ENCODE results near the gene NPC1L1. TPM values are rescaled to one million over a fixed set of nuclear protein-coding genes. Genes with fewer than 3 reads are reported as not detected.

NPC1L1 gene
- total and polyA plus RNA-seq, 2 donors from 2014 or later = 0.88 to 2.4 TPM

DNA sequence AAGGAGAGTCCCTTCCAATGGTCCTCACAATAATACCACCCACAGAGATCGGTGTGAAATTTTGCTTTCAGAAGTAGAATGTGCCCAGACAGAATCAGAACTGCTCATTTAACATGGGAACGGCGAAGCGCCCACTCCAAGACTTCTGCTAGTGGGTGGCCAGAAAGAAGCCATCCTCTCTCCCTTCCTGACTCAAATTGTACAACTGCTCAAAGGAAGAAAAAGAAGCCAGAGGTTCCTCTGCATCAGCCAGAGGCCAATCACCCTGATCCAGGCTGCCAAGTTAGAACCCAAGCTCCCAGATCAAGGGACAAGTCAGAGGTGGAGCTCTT is 73.9 kb downstream of the NPC1L1 start:
- intact Hi-C loops (cut with DNase I) = no loop called here
- TF ChIP-seq, protein P1, sequence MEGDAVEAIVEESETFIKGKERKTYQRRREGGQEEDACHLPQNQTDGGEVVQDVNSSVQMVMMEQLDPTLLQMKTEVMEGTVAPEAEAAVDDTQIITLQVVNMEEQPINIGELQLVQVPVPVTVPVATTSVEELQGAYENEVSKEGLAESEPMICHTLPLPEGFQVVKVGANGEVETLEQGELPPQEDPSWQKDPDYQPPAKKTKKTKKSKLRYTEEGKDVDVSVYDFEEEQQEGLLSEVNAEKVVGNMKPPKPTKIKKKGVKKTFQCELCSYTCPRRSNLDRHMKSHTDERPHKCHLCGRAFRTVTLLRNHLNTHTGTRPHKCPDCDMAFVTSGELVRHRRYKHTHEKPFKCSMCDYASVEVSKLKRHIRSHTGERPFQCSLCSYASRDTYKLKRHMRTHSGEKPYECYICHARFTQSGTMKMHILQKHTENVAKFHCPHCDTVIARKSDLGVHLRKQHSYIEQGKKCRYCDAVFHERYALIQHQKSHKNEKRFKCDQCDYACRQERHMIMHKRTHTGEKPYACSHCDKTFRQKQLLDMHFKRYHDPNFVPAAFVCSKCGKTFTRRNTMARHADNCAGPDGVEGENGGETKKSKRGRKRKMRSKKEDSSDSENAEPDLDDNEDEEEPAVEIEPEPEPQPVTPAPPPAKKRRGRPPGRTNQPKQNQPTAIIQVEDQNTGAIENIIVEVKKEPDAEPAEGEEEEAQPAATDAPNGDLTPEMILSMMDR (IDR thresholded peaks at IDR 0.05; ENCODE audit: borderline replicate concordance, extremely low read depth, insufficient read depth) = no peak
- DNase-seq (no peak), FAIRE-seq (no peak)
- Histone ChIP-seq H3K27ac (ENCODE audit: low read depth in 2 of 2, low read length in 2 of 2) (no peak overlapping the region), H3K9me3 (ENCODE audit: control insufficient read depth in 2 of 3, insufficient read depth in 1 of 3, low read length in 3 of 3) (no peaks in the 10 kb centered on the region), H3K36me3 (ENCODE audit: control insufficient read depth in 2 of 3, insufficient read depth in 3 of 3, low read length in 3 of 3) (peaks cover 0 to 15% (median 5%) of the 10 kb centered on the region in 3 donors), H3K4me1 (ENCODE audit: control insufficient read depth in 2 of 3, insufficient read depth in 2 of 3, low read depth in 1 of 3, low read length in 3 of 3) (peaks cover 0 to 31% (median 13%) of the 10 kb centered on the region in 3 donors), H3K9ac (ENCODE audit: low read length in 3 of 3) (no peak overlapping the region), H3K27me3 (ENCODE audit: control insufficient read depth, insufficient read depth, low read length) (no peaks in the 10 kb centered on the region), H3K4me3 (ENCODE audit: low read length in 3 of 3) (no peak overlapping the region)

DNA sequence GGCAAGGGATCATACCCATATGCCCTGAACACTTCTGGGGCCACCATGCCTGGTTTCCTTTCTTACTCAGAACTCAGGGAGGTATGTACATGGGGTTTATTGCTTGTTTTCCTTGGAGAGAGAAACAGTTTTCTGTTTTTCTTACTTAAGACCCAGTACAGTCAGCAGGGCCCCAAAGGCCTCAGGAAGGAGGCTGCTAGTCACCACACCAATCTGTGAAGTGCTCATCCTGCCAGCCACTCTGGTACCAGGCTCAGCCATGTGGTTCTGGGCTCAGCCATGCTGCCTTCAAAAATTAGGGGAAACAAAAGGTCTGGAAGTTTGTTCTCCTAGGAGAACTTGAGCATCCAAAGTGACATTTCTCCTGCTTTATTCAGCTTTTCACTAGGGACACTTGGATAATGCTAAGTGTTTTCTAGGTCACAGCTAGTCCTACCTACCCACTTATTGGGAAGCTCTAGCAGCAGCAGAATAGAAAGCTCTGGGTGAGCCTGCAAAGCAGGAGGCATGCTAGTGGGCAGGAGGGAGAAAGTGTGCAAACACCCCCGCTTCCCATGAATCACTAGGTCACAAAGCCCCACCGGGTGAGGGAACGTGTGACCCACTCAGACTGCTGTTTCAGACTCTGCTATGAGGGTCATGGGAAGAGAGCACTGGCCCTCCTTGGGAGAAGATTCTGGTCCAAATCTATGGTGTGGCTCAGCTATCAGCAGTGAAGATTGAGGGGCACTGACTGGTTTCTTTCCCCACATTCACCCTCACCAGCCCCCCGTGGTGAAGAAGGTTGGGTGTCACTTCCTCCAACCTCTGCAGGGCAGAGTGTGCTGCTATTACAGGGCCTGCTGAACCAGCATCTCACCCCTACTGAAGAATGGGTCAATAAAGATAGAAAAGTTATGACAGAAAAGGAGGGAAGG is 74.6 kb downstream of the NPC1L1 start:
- intact Hi-C loops (cut with DNase I) = no loop called here
- Histone ChIP-seq H3K4me1 (ENCODE audit: control insufficient read depth in 2 of 3, insufficient read depth in 2 of 3, low read depth in 1 of 3, low read length in 3 of 3) (peaks cover 0 to 27% (median 15%) of the 10 kb centered on the region in 3 donors), H3K9ac (ENCODE audit: low read length in 3 of 3) (no peak overlapping the region), H3K27me3 (ENCODE audit: control insufficient read depth, insufficient read depth, low read length) (no peaks in the 10 kb centered on the region), H3K9me3 (ENCODE audit: control insufficient read depth in 2 of 3, insufficient read depth in 1 of 3, low read length in 3 of 3) (no peaks in the 10 kb centered on the region), H3K4me3 (ENCODE audit: low read length in 3 of 3) (no peak overlapping the region), H3K27ac (ENCODE audit: low read depth in 2 of 2, low read length in 2 of 2) (no peak overlapping the region), H3K36me3 (ENCODE audit: control insufficient read depth in 2 of 3, insufficient read depth in 3 of 3, low read length in 3 of 3) (peaks cover 0 to 14% (median 5%) of the 10 kb centered on the region in 3 donors)
- TF ChIP-seq, protein P1 (IDR thresholded peaks at IDR 0.05; ENCODE audit: borderline replicate concordance, extremely low read depth, insufficient read depth) = no peak
- FAIRE-seq = no peak
- DNase-seq = no peak

DNA sequence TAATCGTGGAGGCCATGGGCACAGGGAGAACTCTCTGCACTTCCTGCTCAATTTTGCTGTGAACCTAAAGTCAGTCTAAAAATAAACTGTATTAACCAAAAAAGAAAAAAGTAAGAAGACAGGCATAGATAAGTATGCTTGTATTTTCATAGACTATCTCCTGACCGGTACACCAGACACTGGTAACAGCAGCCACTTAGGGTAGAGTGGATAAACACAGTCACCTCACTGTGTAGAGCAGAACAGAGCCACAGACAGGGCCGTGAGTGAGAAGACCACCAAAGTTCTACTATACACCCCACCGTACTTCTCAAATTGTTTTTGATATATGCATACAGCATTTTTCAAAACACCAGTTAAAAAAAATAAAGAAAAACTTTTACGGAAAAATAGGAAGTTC is 75.6 kb downstream of the NPC1L1 start:
- peaks cover 0 to 11% (median 5%) of the 10 kb centered on the region in 3 donors for H3K36me3 ChIP-seq (ENCODE audit: control insufficient read depth in 2 of 3, insufficient read depth in 3 of 3, low read length in 3 of 3)
- TF ChIP-seq, protein P1 (IDR thresholded peaks at IDR 0.05; ENCODE audit: borderline replicate concordance, extremely low read depth, insufficient read depth) = no peak
- no peak overlapping the region for H3K4me3 ChIP-seq (ENCODE audit: low read length in 3 of 3)
- FAIRE-seq = no peak
- H3K27me3 ChIP-seq (ENCODE audit: control insufficient read depth, insufficient read depth, low read length) = no peaks in the 10 kb centered on the region
- H3K9ac ChIP-seq (ENCODE audit: low read length in 3 of 3) = no peak overlapping the region
- H3K4me1 ChIP-seq (ENCODE audit: control insufficient read depth in 2 of 3, insufficient read depth in 2 of 3, low read depth in 1 of 3, low read length in 3 of 3) = peaks cover 0 to 27% (median 19%) of the 10 kb centered on the region in 3 donors
- H3K27ac ChIP-seq (ENCODE audit: low read depth in 2 of 2, low read length in 2 of 2) = no peak overlapping the region
- intact Hi-C loops (cut with DNase I) = no loop called here
- no peaks in the 10 kb centered on the region for H3K9me3 ChIP-seq (ENCODE audit: control insufficient read depth in 2 of 3, insufficient read depth in 1 of 3, low read length in 3 of 3)
- DNase-seq = no peak
